HG02642 (cell line): Measurements from ENCODE around the gene ARMC6.

Experiments used
- ATAC-seq: cut with Tn5 transposase; IDR thresholded peaks from one replicate; pipeline ENCODE4 v1.9.1; 2021; ENCODE audit warnings: mild to moderate bottlenecking; ENCODE audit not compliant: unreplicated experiment, poor library complexity

ARMC6 gene

GRCh38 chr19:19053508-19054314 is 20.3 kb downstream of the ARMC6 start:
- no peak for ATAC-seq

- no peak for ATAC-seq
Observed at GRCh38 chr19:19054315-19054938, 21.0 kb downstream of the ARMC6 start.

GRCh38 chr19:19054939-19055440 is 21.6 kb downstream of the ARMC6 start:
- ATAC-seq = no peak

- ATAC-seq = no peak
Observed at GRCh38 chr19:19055701-19056100, 22.3 kb downstream of the ARMC6 start.

- ATAC-seq = no peak
Observed at GRCh38 chr19:19056636-19057275, 23.4 kb downstream of the ARMC6 start.

GRCh38 chr19:19057317-19057716 is 23.9 kb downstream of the ARMC6 start:
- no peak for ATAC-seq

- ATAC-seq = no peak
Observed at GRCh38 chr19:19057720-19058119, 24.3 kb downstream of the ARMC6 start.

- no peak for ATAC-seq
Observed at GRCh38 chr19:19059018-19059836, 25.8 kb downstream of the ARMC6 start.

GRCh38 chr19:19059837-19060611 is 26.6 kb downstream of the ARMC6 start:
- ATAC-seq = no peak

GRCh38 chr19:19061506-19061905 is 28.1 kb downstream of the ARMC6 start:
- ATAC-seq = no peak

- ATAC-seq = no peak
Observed at GRCh38 chr19:19062454-19063182, 29.2 kb downstream of the ARMC6 start.

- peak; percentile 92 for ATAC-seq
Observed at GRCh38 chr19:19063183-19064097, 30.0 kb downstream of the ARMC6 start, which contains the start of gene SLC25A42. Gene SLC25A42, plus strand, starts transcription at chr19:19063994. Its CDS starts 32,131 bp downstream, at chr19:19096125.

GRCh38 chr19:19064098-19064722 is 30.8 kb downstream of the ARMC6 start:
- no peak for ATAC-seq

GRCh38 chr19:19064811-19065745 is 31.7 kb downstream of the ARMC6 start:
- ATAC-seq = no peak

- no peak for ATAC-seq
Observed at GRCh38 chr19:19067276-19068072, 34.1 kb downstream of the ARMC6 start.
